Keratinocyte (primary cell): ENCODE data around the gene PTGES2. TPM values are rescaled to one million over a fixed set of nuclear protein-coding genes. Genes with fewer than 3 reads are reported as not detected.

Source experiments
- DNase-seq: peaks from one replicate; pipeline ENCODE4 v3.0.0-alpha.2; 2011; ENCODE audit warnings: low read depth, missing footprints, low spot score
- FAIRE-seq: peaks from 2 replicates; lab custom pipeline; 2011; peaks lifted over from hg19 to GRCh38; lab: Jason Lieb, UNC
- H2AFZ ChIP-seq: 2 replicates; pipeline ENCODE4 v1.6.0; 2012; ENCODE audit warnings: low read length, control low read depth, inconsistent platforms; ENCODE audit not compliant: control insufficient read depth
- H3K27ac ChIP-seq: 2 replicates; pipeline ENCODE4 v1.5.1; 2011; ENCODE audit warnings: low read length; ENCODE audit not compliant: control insufficient read depth, insufficient read depth
- H3K27me3 ChIP-seq: 3 replicates; pipeline ENCODE4 v1.6.0; 2011; ENCODE audit warnings: low read length; ENCODE audit not compliant: control insufficient read depth, insufficient read depth; ENCODE audit errors: extremely low read depth
- H3K36me3 ChIP-seq, 2 experiments: 2 replicates in 1 of 2; 3 replicates in 1 of 2; pipeline ENCODE4 v1.5.1; 2011; ENCODE audit warnings: low read length in 2 of 2, mild to moderate bottlenecking in 1 of 2; ENCODE audit not compliant: control insufficient read depth in 2 of 2, insufficient read depth in 2 of 2; ENCODE audit errors: extremely low read depth in 1 of 2
- H3K4me1 ChIP-seq: 3 replicates; pipeline ENCODE4 v1.5.1; 2011; ENCODE audit warnings: low read length; ENCODE audit not compliant: control insufficient read depth, insufficient read depth; ENCODE audit errors: extremely low read depth
- H3K4me2 ChIP-seq: 3 replicates; pipeline ENCODE4 v1.6.0; 2011; ENCODE audit warnings: low read depth, low read length; ENCODE audit not compliant: control insufficient read depth, insufficient read depth; ENCODE audit errors: extremely low read depth
- H3K4me3 ChIP-seq, 3 experiments: fragments of 200-600 bp in 1 of 3; sonication (generic) in 1 of 3; 2 replicates in 2 of 3; 3 replicates in 1 of 3; pipeline ENCODE4 v1.5.1; 2011 to 2016; ENCODE audit warnings: low read length in 3 of 3, mild to moderate bottlenecking in 3 of 3, control low read depth in 2 of 3, inconsistent platforms in 1 of 3, low read depth in 1 of 3, mixed read lengths in 1 of 3, mixed run types in 1 of 3, moderate library complexity in 1 of 3; ENCODE audit not compliant: control insufficient read depth in 2 of 3, insufficient read depth in 2 of 3; ENCODE audit errors: extremely low read depth in 1 of 3
- H3K79me2 ChIP-seq: 2 replicates; pipeline ENCODE4 v1.6.0; 2012; ENCODE audit warnings: low read length; ENCODE audit not compliant: control insufficient read depth, insufficient read depth
- H3K9ac ChIP-seq: 3 replicates; pipeline ENCODE4 v1.6.0; 2011; ENCODE audit warnings: low read length; ENCODE audit not compliant: control insufficient read depth, insufficient read depth; ENCODE audit errors: extremely low read depth
- H3K9me1 ChIP-seq: 3 replicates; pipeline ENCODE4 v1.6.0; 2011; ENCODE audit warnings: low read length; ENCODE audit not compliant: control insufficient read depth, insufficient read depth; ENCODE audit errors: extremely low read depth
- H3K9me3 ChIP-seq: 2 replicates; pipeline ENCODE4 v1.5.1; 2012; ENCODE audit warnings: low read depth, low read length; ENCODE audit not compliant: control insufficient read depth
- H4K20me1 ChIP-seq: 3 replicates; pipeline ENCODE4 v1.6.0; 2011; ENCODE audit warnings: low read length; ENCODE audit not compliant: control insufficient read depth, insufficient read depth; ENCODE audit errors: extremely low read depth
- EZH2 ChIP-seq: IDR thresholded peaks from one replicate; pipeline ENCODE4 v1.6.1; 2012; ENCODE audit warnings: inconsistent platforms, mild to moderate bottlenecking, low read length, moderate library complexity
- dilution Hi-C: fragments of 300-500 bp; cut with MboI; formaldehyde crosslinking; loops from one replicate; pipeline ENCODE4 v1.7.0; 2020; ENCODE audit warnings: low sequenced_read_pairs; ENCODE audit not compliant: extremely low pct_ligation_motif_present
- polyA plus RNA-seq, 5 experiments: library from polyadenylated mRNA; depleted of rRNA in 3 of 5; stranded (reverse) in 3 of 5; stranded (forward) in 1 of 5; unstranded in 1 of 5; fragments of >200 nt; gene quantifications; 1 replicate in 1 of 5; 2 replicates in 3 of 5; 3 replicates in 1 of 5; pipeline versions ENCODE4 v1.2.1 to v1.2.3, GENCODE V29; 2011 to 2012; ENCODE audit warnings: missing spikeins in 2 of 5, low read depth in 1 of 5, low replicate concordance in 1 of 5
- TF ChIP-seq, protein P1 (sequence below), 3 experiments: IDR thresholded peaks in 1 of 3; conservative IDR thresholded peaks in 1 of 3; optimal IDR thresholded peaks in 1 of 3; 2 replicates in 2 of 3; 3 replicates in 1 of 3; pipeline versions ENCODE3 to v1.5.1; 2011; ENCODE audit warnings: low read length in 3 of 3, mild to moderate bottlenecking in 3 of 3, moderate library complexity in 2 of 3, control low read depth in 1 of 3, inconsistent platforms in 1 of 3; ENCODE audit not compliant: insufficient read depth in 2 of 3; ENCODE audit errors: extremely low read depth in 1 of 3

Gene PTGES2
- polyA plus RNA-seq, 1 donor (not counting 4 experiments of a cell fraction or from before 2014, with no cell fraction given) = 68.7 TPM

DNA sequence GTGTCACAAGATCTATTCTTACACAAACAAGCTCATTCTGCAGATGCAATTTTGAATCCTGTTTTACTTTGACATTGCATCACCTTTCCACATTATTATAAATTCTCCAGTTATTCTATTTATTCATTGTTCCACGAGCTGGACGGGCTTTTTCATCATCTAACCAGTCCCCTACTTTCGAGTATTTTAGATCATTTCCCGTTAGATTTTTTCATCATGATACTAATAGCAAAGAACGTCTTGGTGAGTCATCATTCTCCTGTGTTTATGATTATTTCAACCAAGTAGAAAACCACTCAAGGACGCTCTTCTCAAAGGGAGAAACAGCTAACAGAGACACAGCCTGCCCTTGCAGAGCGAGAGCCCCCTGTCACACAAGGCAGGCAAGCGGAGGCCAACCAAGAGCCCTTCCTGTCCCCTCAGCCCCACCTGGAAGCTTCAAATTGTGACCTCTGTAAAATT lies 47.6 kb upstream of the PTGES2 start:
- dilution Hi-C loops = no loop called here
- H3K27ac ChIP-seq = no peak overlapping the region
- no peaks in the 10 kb centered on the region for H3K79me2 ChIP-seq
- peaks cover 17% of the 10 kb centered on the region for H3K4me1 ChIP-seq
- DNase-seq = no peak
- no peak overlapping the region for H3K4me3 ChIP-seq
- H4K20me1 ChIP-seq = no peaks in the 10 kb centered on the region
- H2AFZ ChIP-seq = no peak overlapping the region
- H3K9me3 ChIP-seq = peaks cover 2% of the 10 kb centered on the region
- H3K27me3 ChIP-seq = no peaks in the 10 kb centered on the region
- no peaks in the 10 kb centered on the region for H3K9me1 ChIP-seq
- H3K4me2 ChIP-seq = no peak overlapping the region
- peaks cover 27 to 41% of the 10 kb centered on the region in 2 experiments for H3K36me3 ChIP-seq
- H3K9ac ChIP-seq = no peak overlapping the region
- FAIRE-seq = no peak
- no peak for TF ChIP-seq EZH2
- TF ChIP-seq, protein P1, sequence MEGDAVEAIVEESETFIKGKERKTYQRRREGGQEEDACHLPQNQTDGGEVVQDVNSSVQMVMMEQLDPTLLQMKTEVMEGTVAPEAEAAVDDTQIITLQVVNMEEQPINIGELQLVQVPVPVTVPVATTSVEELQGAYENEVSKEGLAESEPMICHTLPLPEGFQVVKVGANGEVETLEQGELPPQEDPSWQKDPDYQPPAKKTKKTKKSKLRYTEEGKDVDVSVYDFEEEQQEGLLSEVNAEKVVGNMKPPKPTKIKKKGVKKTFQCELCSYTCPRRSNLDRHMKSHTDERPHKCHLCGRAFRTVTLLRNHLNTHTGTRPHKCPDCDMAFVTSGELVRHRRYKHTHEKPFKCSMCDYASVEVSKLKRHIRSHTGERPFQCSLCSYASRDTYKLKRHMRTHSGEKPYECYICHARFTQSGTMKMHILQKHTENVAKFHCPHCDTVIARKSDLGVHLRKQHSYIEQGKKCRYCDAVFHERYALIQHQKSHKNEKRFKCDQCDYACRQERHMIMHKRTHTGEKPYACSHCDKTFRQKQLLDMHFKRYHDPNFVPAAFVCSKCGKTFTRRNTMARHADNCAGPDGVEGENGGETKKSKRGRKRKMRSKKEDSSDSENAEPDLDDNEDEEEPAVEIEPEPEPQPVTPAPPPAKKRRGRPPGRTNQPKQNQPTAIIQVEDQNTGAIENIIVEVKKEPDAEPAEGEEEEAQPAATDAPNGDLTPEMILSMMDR (optimal IDR thresholded peaks at IDR 0.05 in 1 of 3, IDR thresholded peaks at IDR 0.05 in 1 of 3, conservative IDR thresholded peaks at IDR 0.05 in 1 of 3; ENCODE audit: extremely low read depth in 1 of 3, insufficient read depth in 2 of 3, low read length in 3 of 3) = no peak

DNA sequence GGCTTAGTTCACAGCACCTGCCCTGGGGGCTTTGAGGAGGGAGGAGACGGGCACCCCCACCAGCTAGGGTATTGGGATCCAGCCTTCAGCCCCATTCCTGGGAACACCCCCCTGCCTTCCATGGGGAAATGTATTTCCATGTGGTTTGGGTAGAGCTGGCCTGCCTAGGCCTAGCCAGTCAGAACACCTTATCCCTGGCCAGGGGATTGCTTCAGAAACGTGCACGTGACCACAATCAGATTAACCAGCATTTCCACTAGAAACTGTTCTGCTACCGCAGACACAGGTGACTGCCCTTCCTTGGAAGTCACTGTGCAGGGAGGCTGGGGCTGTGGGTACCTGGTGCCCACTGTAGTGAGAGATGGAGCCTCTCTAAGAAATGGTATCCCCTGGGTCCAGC lies 46.5 kb upstream of the PTGES2 start:
- Histone ChIP-seq H4K20me1 (no peaks in the 10 kb centered on the region), H3K4me3 (no peak overlapping the region), H3K9ac (no peak overlapping the region), H3K9me1 (no peaks in the 10 kb centered on the region), H3K4me2 (no peak overlapping the region), H3K79me2 (no peaks in the 10 kb centered on the region), H3K27me3 (no peaks in the 10 kb centered on the region), H3K27ac (no peak overlapping the region), H3K36me3 (peaks cover 29 to 44% of the 10 kb centered on the region in 2 experiments), H2AFZ (no peak overlapping the region), H3K9me3 (peaks cover 1% of the 10 kb centered on the region), H3K4me1 (peaks cover 17% of the 10 kb centered on the region)
- dilution Hi-C loops = no loop called here
- no peak for DNase-seq
- no peak for FAIRE-seq
- TF ChIP-seq, protein P1 (optimal IDR thresholded peaks at IDR 0.05 in 1 of 3, IDR thresholded peaks at IDR 0.05 in 1 of 3, conservative IDR thresholded peaks at IDR 0.05 in 1 of 3; ENCODE audit: extremely low read depth in 1 of 3, insufficient read depth in 2 of 3, low read length in 3 of 3) = no peak
- no peak for TF ChIP-seq EZH2
